ENCODE data around the gene ADCY7. TPM values are rescaled to one million over a fixed set of nuclear protein-coding genes. Genes with fewer than 3 reads are reported as not detected.

Gene ADCY7
- total RNA-seq: 77.2 and 135 TPM in 2 replicates

GRCh38 chr16:50266337-50267091 lies at the start of gene ADCY7:
Gene ADCY7, plus strand, starts transcription at chr16:50266551. Its CDS starts 21,629 bp downstream, at chr16:50288180.

Other genes with a start within 250 kb of the ADCY7 start
- 30.3 and 33.2 TPM in 2 replicates for gene CNEP1R1, start 241.3 kb upstream of the ADCY7 start, total RNA-seq
- 29.4 and 32.8 TPM in 2 replicates for gene HEATR3, start 200.6 kb upstream of the ADCY7 start, total RNA-seq
- gene TENT4B, start 113.2 kb upstream of the ADCY7 start, total RNA-seq: 9.2 and 13.0 TPM in 2 replicates
- 30.0 and 32.8 TPM in 2 replicates for gene BRD7, start 102.4 kb downstream of the ADCY7 start, total RNA-seq